GM12878 (cell line): ENCODE measurements around the gene HTD2. TPM values are rescaled to one million over a fixed set of nuclear protein-coding genes. Genes with fewer than 3 reads are reported as not detected.
A peak's percentile ranks its signal among the peaks of the same experiment; 100 is the strongest.

ENCODE experiments used
- ASH2L ChIP-seq: fragments of 300-600, 200-600 bp; sonication (generic); IDR thresholded peaks from 2 replicates; pipeline ENCODE4 v1.6.1; 2017; ENCODE audit warnings: low read depth, mild to moderate bottlenecking, borderline replicate concordance
- ATF2 ChIP-seq: IDR thresholded peaks from 2 replicates; pipeline ENCODE4 v1.6.1; 2012; ENCODE audit warnings: low read length, inconsistent platforms
- CEBPB ChIP-seq, 2 experiments: fragments of 150-350 bp in 1 of 2; IDR thresholded peaks; 2 replicates each; pipeline ENCODE4 v1.6.1; 2012 to 2014; ENCODE audit warnings: low read depth in 2 of 2, low read length in 2 of 2, borderline replicate concordance in 1 of 2, inconsistent platforms in 1 of 2
- CREB1 ChIP-seq: IDR thresholded peaks from 2 replicates; pipeline ENCODE4 v1.6.1; 2012; ENCODE audit warnings: low read depth, mild to moderate bottlenecking, inconsistent platforms
- CREM ChIP-seq: IDR thresholded peaks from 2 replicates; pipeline ENCODE4 v1.6.1; 2014; ENCODE audit warnings: antibody characterized with exemption, low read depth
- DPF2 ChIP-seq: fragments of 450-650 bp; IDR thresholded peaks from 2 replicates; pipeline ENCODE4 v1.6.1; 2017; ENCODE audit warnings: mild to moderate bottlenecking
- IKZF1 ChIP-seq: fragments of 450-650 bp; conservative IDR thresholded peaks from 2 replicates; pipeline ENCODE4 v1.6.1; 2017; ENCODE audit warnings: antibody characterized with exemption, mild to moderate bottlenecking
- IRF5 ChIP-seq: fragments of 450-650 bp; IDR thresholded peaks from 2 replicates; pipeline ENCODE4 v1.6.1; 2017; ENCODE audit warnings: borderline replicate concordance
- JUND ChIP-seq: IDR thresholded peaks from 2 replicates; pipeline ENCODE4 v1.6.1; 2012; ENCODE audit warnings: low read depth, mild to moderate bottlenecking, low read length, improper control_type of control experiment, moderate library complexity
- MAX ChIP-seq: IDR thresholded peaks from 2 replicates; pipeline ENCODE4 v1.6.1; 2012; ENCODE audit warnings: low read depth, low read length, improper control_type of control experiment
- MYB ChIP-seq: fragments of 150-350 bp; IDR thresholded peaks from 2 replicates; pipeline ENCODE4 v1.6.1; 2014; ENCODE audit warnings: mild to moderate bottlenecking, low read depth, low read length, borderline replicate concordance
- NR2F1 ChIP-seq: fragments of 450-650 bp; conservative IDR thresholded peaks from 2 replicates; pipeline ENCODE4 v1.6.1; 2017; ENCODE audit warnings: mild to moderate bottlenecking
- POLR2AphosphoS2 ChIP-seq: IDR thresholded peaks from 2 replicates; pipeline ENCODE4 v1.6.1; 2011; ENCODE audit warnings: low read depth, mild to moderate bottlenecking, low read length, improper control_type of control experiment, moderate library complexity
- RAD21 ChIP-seq: IDR thresholded peaks from 2 replicates; pipeline ENCODE4 v1.6.1; 2011; ENCODE audit warnings: mild to moderate bottlenecking, low read depth, low read length, moderate library complexity; ENCODE audit not compliant: insufficient read depth
- RFX5 ChIP-seq: IDR thresholded peaks from 2 replicates; pipeline ENCODE4 v1.6.1; 2011; ENCODE audit warnings: low read depth, low read length, improper control_type of control experiment
- SMAD5 ChIP-seq: IDR thresholded peaks from 2 replicates; pipeline ENCODE4 v1.6.1; 2016; ENCODE audit warnings: antibody characterized with exemption, low read depth
- SMC3 ChIP-seq: IDR thresholded peaks from 2 replicates; pipeline ENCODE4 v1.6.1; 2011; ENCODE audit warnings: low read length, improper control_type of control experiment, borderline replicate concordance
- SREBF2 ChIP-seq: IDR thresholded peaks from 2 replicates; pipeline ENCODE4 v1.6.1; 2012; ENCODE audit warnings: mild to moderate bottlenecking, low read length
- TBL1XR1 ChIP-seq: IDR thresholded peaks from 2 replicates; pipeline ENCODE4 v1.6.1; 2012; ENCODE audit warnings: low read depth, low read length, improper control_type of control experiment
- USF1 ChIP-seq: IDR thresholded peaks from 2 replicates; pipeline ENCODE4 v1.6.1; 2011; ENCODE audit warnings: borderline replicate concordance, low read depth, mild to moderate bottlenecking, moderate library complexity, mixed read lengths, low read length; ENCODE audit not compliant: insufficient read depth; ENCODE audit errors: extremely low read length
- ZNF207 ChIP-seq: fragments of 450-650 bp; IDR thresholded peaks from 2 replicates; pipeline ENCODE4 v1.6.1; 2014; ENCODE audit warnings: antibody characterized with exemption, mild to moderate bottlenecking, borderline replicate concordance
- polyA plus RNA-seq, 11 experiments: library from polyadenylated mRNA; depleted of rRNA in 4 of 11; unstranded in 6 of 11; stranded (reverse) in 5 of 11; fragments of >200 nt; fragmentation: Nextera tagmentation in 4 of 11; fragmentation: Illumina TruSeq in 1 of 11; extraction: Ambion mirVana in 4 of 11; extraction: Trizol in 1 of 11; gene quantifications; 1 replicate in 1 of 11; 2 replicates in 10 of 11; pipeline versions ENCODE4 v1.2.1 to v1.2.3, GENCODE V29; 2011 to 2016; ENCODE audit warnings: inconsistent platforms in 2 of 11, missing spikeins in 2 of 11, low read depth in 1 of 11
- total RNA-seq, 4 experiments: library from RNA; depleted of rRNA in 3 of 4; stranded (reverse); fragments of >200 nt in 3 of 4; fragmentation: Illumina TruSeq in 1 of 4; extraction: Trizol in 1 of 4; gene quantifications; 2 replicates each; pipeline versions ENCODE4 v1.2.1 to v1.2.3, GENCODE V29; 2013 to 2021
- TF ChIP-seq, protein P1 (sequence below): IDR thresholded peaks from 2 replicates; pipeline ENCODE4 v1.6.1; 2012; ENCODE audit warnings: low read depth, low read length, improper control_type of control experiment
- TF ChIP-seq, protein P2 (sequence below): fragments of 450-650 bp; IDR thresholded peaks from 2 replicates; pipeline ENCODE4 v1.6.1; 2016; ENCODE audit warnings: mild to moderate bottlenecking
- TF ChIP-seq, protein P3 (sequence below): fragments of 450-650 bp; IDR thresholded peaks from 2 replicates; pipeline ENCODE4 v1.6.1; 2014; ENCODE audit warnings: mild to moderate bottlenecking

The HTD2 gene
- total and polyA plus RNA-seq, 10 of the 15 experiments (the other 5 are each of a cell fraction or from before 2014, with no cell fraction given), result 5.9 to 24.7 (median 9.5) TPM

DNA sequence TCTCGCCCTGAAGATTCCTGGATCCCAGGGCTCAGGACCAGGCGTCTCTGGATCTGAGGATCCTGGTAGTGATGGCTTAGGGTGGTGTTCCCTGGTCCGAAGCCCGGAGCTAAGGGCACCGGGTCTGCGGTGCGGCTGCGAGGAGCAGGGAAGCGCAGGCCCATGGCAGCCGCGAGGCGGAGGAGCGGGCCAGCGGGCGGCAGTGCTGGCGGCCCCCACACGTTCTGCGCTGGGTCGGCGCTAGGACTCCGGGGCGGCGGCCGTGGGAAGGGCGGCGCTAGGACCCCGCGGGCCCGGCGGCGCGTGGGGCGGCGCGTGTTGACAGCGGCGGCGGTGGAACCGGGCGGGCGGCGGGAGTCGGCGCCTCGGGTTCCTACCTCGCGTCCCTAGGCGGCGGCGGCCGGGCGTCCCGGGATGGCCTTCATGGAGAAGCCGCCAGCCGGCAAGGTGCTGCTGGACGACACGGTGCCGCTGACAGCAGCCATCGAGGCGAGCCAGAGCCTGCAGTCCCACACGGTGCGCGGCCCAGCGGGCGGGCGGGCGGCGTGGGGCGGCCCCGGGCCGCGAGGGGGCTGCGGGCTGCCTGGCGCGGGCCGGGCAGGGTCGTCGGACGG, 26.4 kb downstream of the HTD2 start, which contains the start of gene PXK (continued):
- TF ChIP-seq, protein P1, sequence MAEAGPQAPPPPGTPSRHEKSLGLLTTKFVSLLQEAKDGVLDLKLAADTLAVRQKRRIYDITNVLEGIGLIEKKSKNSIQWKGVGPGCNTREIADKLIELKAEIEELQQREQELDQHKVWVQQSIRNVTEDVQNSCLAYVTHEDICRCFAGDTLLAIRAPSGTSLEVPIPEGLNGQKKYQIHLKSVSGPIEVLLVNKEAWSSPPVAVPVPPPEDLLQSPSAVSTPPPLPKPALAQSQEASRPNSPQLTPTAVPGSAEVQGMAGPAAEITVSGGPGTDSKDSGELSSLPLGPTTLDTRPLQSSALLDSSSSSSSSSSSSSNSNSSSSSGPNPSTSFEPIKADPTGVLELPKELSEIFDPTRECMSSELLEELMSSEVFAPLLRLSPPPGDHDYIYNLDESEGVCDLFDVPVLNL, result no peak
- TF ChIP-seq TBL1XR1 (no peak), RFX5 (no peak), SMC3 (0 out of 2 replicates have a peak, but pooled peaks have one; percentile 17), MAX (peak; percentile 87), ZNF207 (peak; percentile 91), JUND (no peak), SREBF2 (no peak), DPF2 (peak; percentile 94), CEBPB (IDR thresholded peaks at IDR 0.05; ENCODE audit: borderline replicate concordance in 1 of 2, low read depth in 2 of 2, low read length in 2 of 2) (no peak), NR2F1 (peak; percentile 79), IKZF1 (peak; percentile 96), ATF2 (no peak), CREB1 (peak; percentile 81; the same call in 1 of the 2 replicates), IRF5 (no peak), POLR2AphosphoS2 (no peak), USF1 (peak; percentile 35), RAD21 (peak; percentile 40; the same call in 1 of the 2 replicates), MYB (no peak), CREM (peak; percentile 76; the same call in 1 of the 2 replicates), SMAD5 (no peak), ASH2L (no peak)
- TF ChIP-seq, protein P2, sequence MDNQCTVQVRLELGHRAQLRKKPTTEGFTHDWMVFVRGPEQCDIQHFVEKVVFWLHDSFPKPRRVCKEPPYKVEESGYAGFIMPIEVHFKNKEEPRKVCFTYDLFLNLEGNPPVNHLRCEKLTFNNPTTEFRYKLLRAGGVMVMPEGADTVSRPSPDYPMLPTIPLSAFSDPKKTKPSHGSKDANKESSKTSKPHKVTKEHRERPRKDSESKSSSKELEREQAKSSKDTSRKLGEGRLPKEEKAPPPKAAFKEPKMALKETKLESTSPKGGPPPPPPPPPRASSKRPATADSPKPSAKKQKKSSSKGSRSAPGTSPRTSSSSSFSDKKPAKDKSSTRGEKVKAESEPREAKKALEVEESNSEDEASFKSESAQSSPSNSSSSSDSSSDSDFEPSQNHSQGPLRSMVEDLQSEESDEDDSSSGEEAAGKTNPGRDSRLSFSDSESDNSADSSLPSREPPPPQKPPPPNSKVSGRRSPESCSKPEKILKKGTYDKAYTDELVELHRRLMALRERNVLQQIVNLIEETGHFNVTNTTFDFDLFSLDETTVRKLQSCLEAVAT, result no peak
- TF ChIP-seq, protein P3, sequence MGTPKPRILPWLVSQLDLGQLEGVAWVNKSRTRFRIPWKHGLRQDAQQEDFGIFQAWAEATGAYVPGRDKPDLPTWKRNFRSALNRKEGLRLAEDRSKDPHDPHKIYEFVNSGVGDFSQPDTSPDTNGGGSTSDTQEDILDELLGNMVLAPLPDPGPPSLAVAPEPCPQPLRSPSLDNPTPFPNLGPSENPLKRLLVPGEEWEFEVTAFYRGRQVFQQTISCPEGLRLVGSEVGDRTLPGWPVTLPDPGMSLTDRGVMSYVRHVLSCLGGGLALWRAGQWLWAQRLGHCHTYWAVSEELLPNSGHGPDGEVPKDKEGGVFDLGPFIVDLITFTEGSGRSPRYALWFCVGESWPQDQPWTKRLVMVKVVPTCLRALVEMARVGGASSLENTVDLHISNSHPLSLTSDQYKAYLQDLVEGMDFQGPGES, result 0 out of 2 replicates have a peak, but pooled peaks have one; percentile 6
